GM19239 (cell line): ENCODE data around the gene IL17A.

ENCODE experiments used
- DNase-seq: peaks from one replicate; pipeline ENCODE4 v3.0.0; 2011; ENCODE audit warnings: low spot score; ENCODE audit not compliant: insufficient read length
- FAIRE-seq: peaks from 2 replicates; lab custom pipeline; 2011; peaks lifted over from hg19 to GRCh38; lab: Jason Lieb, UNC

The IL17A gene

DNA sequence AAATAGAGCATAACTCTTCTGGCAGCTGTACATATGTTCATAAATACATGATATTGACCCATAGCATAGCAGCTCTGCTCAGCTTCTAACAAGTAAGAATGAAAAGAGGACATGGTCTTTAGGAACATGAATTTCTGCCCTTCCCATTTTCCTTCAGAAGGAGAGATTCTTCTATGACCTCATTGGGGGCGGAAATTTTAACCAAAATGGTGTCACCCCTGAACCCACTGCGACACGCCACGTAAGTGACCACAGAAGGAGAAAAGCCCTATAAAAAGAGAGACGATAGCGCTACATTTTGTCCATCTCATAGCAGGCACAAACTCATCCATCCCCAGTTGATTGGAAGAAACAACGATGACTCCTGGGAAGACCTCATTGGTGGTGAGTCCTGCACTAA lies at the start of gene IL17A:
IL17A (plus strand) TSS at position 301 of the 400 bp plus-strand sequence; CDS start at position 358, 57 bp downstream.
- no peak for FAIRE-seq
- DNase-seq: no peak

DNA sequence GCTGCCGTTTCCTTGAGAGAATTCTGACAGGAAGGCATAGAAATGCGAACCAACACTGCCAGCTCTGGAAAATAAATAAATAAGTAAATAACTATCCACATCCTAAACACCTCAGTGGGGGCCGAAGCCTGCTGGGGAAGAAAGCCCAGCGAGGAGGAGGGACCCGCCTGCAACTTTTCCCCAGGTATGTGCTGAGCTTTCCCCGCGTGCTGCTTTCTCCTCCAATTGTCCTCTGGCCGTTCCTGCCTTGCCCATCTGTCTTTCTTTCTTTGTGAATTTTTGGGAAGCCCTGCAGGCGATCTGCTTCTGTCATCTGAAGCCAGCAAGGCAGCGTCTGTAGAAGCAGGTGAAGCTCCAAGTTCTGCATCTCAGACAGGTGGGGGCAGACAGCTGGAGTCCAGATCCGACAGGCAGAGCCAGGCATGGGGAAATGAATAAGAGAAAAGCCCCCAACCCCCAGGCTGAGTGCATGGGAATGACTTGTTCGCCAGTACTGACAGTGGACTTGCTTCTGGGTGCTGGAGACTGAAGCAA lies 49.2 kb upstream of the IL17A start:
- DNase-seq (no peak), FAIRE-seq (no peak)

DNA sequence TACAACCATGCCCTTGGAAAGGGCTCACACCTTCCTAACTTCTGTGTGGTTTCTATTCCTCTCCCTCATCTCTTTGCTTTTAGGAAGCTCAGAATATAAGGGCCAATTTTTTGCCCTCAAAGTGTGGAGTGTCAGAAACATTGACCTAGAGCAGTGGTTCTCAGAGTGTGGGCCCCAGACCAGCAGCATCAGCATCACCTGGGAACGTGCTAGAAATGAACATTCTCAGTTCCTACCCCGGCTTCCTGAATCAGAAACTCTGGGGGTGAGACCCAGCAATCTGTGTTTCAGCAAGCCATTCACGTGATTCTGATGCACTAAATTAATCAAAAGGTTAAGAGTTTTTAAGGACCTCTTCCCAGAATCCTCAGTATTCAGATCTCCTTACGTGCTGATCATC lies 47.9 kb upstream of the IL17A start:
- FAIRE-seq: no peak

DNA sequence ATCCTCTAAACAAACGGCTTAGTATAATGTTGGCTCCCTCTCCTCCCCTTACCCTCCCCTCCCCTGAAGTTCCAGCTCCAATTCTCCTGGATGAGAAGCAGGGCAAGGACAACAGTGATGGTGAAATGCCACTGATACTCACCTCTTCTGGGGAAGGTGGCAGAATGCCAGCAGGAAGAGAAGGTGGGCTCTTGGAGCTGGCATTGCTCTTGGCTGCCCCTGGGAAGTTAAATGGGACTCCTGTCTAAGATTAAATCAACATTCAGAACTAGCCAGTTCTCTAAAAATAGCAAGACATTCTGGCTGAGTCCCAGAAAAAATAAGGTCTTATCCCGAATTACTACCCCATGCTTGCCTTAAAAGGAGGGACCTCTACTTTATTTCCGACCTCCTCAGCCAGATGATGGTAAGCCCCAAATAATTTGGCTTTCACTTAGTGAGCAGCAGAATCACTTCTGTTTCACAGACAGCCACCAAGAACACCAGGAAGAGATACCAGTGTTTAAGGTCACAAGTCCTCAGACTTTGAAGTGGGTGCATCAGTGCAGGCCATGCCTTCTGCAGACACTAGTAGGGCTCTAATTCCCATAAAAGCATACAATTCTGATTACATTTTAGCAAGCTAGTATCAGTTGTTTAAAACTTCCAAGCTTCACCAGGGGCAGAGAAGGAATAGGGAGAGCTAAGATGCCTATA lies 46.0 kb upstream of the IL17A start:
- FAIRE-seq: no peak

More for the DNA sequence above, 47.9 kb upstream of the IL17A start:
- DNase-seq: no peak

DNA sequence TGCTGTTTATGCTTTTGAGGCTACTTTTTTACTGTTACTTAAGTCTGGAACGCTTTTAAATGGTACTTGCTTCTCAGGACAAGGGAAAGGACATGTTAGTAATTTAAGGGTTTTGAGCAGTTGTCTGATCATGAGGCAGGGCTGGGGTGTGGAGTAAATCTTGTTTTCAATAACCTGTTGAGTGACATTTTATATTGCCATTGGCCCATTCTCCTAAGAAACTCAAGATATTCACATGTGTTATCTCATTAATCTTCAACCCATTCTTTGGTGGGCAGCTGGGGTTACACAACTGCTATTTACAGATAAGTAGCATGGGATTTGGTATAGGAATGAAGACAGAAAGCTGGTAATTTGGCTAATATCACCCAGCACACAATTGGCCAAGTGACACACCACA lies 44.6 kb upstream of the IL17A start:
- no peak for DNase-seq
- no peak for FAIRE-seq

More for the DNA sequence above, 46.0 kb upstream of the IL17A start:
- DNase-seq: no peak

DNA sequence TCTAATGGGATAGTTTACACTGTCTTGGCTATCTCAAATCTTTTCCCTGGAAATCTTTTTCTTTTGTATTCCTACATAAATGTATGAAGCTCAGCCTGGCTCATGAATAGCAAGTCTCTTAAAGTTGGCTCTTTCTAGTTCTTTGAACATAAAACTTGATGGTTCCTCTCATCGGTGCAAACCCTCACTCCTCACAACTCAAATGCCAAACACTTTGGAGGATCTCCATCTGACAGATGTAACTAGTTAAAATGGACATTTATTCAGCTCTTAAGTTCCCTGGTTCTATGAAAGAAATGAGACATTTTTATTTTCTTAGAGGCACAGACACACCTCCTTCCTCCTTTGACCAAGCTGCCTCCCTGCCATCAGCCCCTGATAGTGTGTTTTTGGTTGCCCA lies 43.6 kb upstream of the IL17A start:
- FAIRE-seq (no peak), DNase-seq (no peak)

DNA sequence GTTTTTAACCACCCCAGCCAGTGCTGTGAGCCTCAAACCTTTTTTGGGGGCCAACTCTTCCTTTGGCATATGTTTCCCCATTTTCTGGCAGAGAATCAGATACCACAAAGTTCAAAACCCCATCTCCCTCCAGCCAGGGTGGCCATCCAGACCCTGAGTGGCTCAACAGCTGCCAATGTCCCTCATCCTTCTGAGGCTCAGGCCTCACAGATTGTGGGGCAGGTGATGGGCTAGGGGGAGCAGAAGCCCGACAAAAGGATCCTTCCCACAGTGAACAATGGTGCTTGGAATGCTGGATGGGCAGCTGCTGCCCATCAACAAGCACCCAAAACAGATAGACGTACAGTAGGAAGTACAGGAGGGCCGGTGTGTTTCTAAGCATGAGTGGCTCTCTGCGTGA lies 42.6 kb upstream of the IL17A start:
- FAIRE-seq: no peak
- DNase-seq: no peak

DNA sequence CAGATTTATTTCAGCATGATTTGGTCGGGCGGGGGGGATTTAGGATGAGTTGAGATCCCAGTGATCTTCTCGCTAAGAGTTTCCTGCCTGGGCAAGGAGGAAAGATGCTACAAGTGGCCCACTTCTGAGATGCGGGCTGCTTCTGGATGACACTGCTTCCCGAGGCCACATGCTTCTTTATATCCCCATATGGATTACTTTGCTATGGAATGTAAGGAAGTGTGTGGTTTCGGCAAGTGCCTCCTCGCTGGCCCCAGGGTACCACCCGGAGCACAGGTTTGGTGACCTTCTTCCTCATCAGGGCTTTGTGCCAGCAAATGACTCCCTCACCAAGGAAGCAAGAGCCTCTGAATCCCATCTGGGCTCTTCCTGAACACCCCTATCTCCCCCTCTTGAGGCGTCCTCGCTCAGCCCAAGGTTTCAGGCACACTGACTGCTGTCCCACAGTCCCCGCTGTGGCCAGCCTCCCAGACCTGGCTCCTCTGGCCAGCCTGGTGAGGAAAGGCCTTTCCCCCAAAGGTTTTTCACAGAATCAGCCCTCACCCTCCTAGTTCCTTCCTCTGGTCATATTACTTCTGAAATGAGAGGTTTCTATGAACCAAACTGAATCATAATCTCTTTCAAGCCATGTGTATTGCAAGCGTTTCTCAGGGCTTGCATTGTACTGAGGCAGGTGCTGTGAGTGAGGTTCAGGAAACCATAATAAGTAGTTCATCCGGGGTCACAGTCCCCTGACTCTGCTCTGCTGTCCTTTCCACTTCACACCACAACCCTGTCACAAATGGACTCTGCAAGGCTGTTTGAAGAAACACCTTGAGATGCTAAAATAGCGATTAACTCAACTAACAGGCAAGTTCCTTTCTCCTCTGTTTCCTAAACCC lies 41.7 kb upstream of the IL17A start:
- FAIRE-seq (no peak), DNase-seq (no peak)

DNA sequence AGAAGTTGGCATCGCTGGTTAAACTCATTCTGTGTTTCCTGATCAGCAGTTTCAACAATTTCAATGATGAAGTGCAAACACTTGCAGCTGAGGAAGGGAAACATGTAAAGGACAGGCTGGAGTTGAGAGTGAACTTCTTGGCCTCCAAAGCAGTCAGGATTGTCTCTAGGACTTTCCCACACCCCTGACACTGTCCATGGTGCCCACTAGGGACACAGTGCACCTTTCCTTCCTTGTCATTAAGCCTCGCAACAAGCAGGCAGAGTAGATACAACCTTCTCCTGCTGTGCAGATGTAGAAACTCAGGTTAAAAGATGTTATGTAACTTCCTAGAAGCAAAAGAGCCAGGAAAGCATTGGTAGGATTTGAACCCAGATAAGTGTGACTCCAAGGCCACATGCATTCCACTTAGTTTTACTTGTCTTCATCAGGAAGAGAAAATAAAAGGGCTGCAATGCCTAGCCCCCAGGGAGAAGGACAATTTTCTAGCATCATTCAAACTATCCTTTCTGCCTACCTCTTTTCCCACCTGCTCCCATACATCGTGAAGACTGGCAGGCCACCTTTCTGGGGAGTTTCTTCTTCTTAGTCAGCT lies 39.2 kb upstream of the IL17A start:
- FAIRE-seq (no peak), DNase-seq (no peak)

DNA sequence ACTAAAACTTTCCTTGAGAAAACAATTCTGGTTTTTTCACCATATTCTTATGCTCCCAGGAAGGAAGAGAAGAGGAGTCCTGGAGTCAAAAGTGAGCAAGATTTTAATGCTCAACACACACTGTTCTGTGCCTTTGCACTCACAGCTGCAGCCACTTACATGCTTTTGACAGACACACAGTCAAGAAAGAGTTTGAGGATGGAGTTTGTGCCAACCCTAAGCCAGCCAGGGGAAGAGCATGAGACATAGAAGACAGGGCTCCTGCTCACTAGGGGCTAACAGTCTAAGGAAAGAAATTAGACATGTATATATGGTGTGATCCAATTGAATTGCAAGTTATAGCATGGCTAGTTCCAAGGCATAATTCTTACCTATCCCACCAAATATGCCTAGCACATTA lies 37.1 kb upstream of the IL17A start:
- FAIRE-seq (no peak), DNase-seq (no peak)

DNA sequence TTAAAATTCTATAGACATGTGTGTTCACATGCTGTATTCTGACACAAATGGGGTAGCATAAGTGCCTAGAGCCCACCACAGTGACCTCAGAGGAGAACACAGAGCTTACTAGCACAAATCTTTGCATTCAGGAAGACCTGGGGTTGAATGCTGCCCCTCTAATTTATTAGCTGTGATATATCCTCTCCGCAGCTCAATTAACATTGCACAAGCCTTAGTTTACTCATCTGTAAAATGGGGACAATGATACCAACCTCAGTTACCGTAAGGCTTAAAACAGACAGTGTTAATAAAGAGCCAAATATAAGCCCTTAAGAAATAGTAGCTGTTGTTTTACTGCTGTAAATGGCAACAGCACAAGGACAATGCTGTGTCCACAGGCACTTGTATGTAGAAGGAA lies 36.2 kb upstream of the IL17A start:
- DNase-seq (no peak), FAIRE-seq (no peak)

DNA sequence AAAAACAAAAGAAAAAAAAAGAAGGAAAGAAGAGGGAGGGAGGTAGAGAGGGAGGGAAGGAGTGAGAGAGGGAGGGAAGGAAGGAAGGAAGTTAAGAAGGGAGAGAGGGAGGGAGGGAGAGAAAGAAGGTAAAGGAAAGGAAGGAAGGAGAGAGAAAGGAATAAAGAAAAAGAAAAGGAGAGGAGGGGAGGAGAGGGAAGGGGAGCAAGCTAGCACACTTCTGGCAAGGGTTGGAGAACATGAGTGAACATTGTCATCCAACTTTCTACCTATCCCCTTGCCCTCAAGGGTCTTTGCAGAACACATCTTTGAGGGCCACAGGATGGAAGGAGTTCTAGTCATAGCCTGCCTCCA lies 34.1 kb upstream of the IL17A start:
- DNase-seq (no peak), FAIRE-seq (no peak)

DNA sequence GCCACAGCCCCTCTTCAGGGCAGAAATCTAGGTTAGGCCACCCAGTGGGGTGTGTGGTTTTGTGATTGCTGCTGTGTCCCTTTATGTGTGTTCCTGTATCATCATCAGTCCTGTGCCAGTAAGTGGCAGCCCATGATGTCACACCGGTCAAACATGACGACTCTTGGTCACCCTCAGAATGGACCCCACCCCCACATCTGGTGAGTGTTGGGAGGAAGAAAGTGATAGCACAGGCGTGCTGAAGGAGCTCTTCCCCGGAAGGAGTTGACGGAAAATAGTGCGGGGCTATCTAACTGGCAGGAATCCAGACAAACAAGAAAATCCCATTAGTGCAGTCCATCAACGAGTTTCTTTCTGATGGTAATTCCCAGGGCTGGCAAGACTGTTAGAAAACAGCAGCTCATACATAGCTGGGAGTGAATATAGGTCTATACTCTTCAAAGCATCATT lies 33.4 kb upstream of the IL17A start:
- DNase-seq: no peak
- no peak for FAIRE-seq

DNA sequence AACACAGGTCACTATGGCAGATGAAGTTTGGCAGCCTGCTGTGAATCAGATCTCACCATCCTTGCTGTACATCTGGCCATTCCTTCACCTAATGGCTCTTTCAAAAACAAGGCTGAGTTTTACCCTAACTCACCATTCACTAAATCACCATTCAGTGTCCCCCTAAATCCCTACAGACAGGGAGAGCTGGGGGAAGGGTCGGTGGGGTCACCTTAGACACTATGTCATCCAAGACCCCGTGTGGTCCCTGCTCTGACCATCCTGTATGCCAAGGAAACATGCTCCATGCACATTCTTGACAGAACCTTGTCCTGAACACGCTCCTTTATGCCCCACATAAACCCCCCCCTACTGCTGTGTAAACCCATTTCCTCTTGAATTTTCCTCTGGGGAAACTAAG lies 31.8 kb upstream of the IL17A start:
- FAIRE-seq: peak; percentile 21
- DNase-seq: no peak

DNA sequence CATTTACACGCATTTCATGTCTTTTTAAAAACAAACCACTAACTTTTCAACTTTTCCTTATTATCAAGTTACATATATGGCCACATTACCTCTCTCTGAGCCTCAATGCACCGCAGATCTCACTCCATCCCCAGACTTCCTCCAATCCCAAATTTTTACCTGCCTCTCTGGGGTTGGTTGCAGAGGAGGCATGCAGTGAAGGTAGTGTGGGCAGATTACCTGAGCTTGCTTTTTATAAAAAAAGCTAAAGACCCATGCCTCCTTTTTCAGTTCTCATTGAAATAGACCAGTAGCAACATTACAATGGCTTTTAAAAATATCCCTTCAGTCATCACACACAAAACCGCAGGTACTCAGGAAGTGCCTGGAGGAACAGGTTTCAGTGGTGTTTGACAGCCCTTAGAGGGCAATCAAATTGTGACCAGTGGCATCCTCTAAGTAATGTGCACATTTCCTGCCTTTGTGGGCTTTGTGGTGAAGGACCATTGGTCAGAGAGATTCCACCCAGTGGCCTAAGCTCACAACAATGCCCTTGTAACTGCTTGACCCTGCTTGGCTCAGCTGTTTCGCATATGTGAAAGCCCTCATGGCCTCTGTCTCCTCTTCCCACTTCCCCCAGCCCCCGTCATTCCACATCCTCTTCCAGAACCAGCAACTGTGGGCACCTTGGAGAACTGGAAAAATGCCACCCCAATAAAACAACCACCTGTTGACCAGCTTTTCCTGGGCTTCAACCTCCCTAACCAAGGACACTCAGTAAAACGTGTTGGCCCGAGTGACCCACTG lies 30.2 kb upstream of the IL17A start:
- DNase-seq (peak; percentile 37), FAIRE-seq (peak; percentile 93)

DNA sequence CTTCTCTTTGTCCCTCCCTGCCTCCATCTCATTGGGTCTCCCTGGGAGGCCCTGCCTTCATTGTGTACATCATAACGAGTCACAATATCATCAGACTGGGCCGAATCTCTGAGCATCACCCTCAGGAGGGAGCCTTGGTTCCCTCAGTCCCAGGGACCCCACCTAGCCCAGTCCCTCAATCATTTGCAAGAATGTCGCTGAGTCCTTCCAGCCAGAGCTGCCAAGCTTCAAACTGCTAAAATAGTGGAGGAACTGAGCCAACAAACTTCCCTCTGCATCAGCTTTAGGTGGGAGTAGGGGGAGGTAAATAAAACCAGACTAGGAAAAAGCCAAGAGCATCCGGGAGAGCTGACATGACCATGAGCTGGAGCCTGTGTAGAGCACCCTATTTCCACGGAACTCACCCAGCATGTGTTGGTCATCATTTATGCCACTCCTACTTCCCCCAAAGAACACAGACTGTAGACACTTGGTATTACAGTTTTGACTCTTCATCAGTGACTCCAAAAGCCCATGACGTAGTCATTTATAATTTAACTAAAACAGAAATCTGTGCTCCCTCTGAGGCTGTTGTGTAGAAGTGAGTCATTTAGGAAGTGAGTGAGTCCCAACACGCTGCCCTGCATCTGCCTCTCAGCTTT lies 28.8 kb upstream of the IL17A start:
- FAIRE-seq: peak; percentile 85
- no peak for DNase-seq

DNA sequence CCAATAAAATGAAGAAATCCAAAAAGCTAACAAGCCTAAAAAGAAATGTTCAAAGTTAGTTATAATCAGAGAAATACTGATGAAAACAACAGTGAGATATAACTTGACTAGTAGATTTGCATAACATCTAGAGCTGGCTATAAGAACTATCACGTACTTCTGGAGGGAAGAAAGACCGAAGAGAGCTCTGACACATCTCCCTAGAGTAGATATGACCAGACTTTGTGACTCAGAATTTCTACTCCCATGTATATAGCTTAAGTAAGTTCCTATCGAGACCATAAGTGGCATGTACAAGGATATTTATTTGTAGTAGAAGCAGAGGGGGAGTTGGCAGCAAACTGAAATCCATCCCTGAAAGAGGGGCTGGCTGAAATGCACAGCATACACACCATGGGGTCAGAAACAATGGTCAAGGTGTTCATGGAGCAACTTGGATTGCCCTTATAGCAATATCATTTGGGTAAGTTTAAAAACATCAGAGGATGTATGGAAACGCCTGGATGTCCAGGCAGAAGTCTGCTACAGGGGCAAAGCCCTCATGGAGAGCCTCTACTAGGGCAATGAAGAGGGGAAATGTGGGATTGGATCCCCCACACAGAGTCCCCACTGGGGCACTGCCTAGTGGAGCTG lies 25.6 kb upstream of the IL17A start:
- DNase-seq: no peak
- FAIRE-seq: no peak

DNA sequence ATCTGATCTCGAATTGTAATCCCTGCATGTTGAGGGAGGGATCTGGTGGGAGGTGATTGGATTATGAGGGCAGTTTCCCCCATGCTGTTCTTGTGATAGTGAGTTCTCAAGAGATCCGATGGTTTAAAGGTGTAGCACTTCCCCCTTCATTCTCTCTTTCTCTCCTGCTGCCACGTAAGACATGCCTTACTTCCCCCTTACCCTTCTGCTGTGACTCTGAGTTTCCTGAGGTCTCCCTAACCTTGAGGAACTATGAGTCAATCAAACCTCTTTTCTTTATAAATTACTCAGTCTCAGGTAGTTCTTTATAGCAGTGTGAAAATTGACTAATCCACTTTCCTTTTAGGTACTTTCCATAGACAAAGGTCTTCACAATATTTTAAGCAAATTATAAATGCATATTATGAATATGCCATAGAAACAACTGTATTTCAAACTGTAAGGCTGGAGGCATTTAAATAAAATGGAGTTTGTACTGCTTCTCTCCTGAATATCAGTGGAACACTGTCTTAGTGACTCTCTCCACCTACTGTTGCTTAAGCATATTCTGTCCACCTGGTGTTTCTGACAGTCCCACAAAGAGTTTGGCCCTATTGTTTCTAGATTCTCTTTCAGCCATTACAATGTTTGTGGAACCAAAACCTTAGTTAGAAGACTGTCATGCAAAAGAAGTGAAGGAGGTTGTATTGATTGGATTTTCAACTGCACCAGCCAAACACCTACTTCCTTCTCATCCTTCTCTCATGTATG lies 24.3 kb upstream of the IL17A start:
- DNase-seq (no peak), FAIRE-seq (peak; percentile 52)
